GM23338 (cell line): Measurements from ENCODE around the gene L3HYPDH. TPM values are rescaled to one million over a fixed set of nuclear protein-coding genes. Genes with fewer than 3 reads are reported as not detected.

ENCODE experiments used
- ATAC-seq: fragments of 200-7000 bp; cut with Tn5 transposase; 3 replicates; pipeline ENCODE4 v1.9.1; 2020
- DNase-seq: peaks from one replicate; pipeline ENCODE4 v3.0.0-alpha.2; 2015; ENCODE audit warnings: low spot score
- H2AFZ ChIP-seq: fragments of 200-600 bp; sonication (generic); 2 replicates; pipeline ENCODE4 v1.8.0; 2016; ENCODE audit warnings: antibody characterized with exemption, mild to moderate bottlenecking, moderate library complexity
- H3F3A ChIP-seq: fragments of 200-600 bp; sonication (generic); replicated peaks from 2 replicates; pipeline ENCODE4 v1.8.0; 2017; ENCODE audit warnings: antibody characterized with exemption, mixed run types, low read depth
- H3K27ac ChIP-seq: fragments of 200-600 bp; sonication (generic); 2 replicates; pipeline ENCODE4 v1.6.1; 2016; ENCODE audit warnings: low read depth
- H3K27me3 ChIP-seq: fragments of 200-600 bp; sonication (generic); 2 replicates; pipeline ENCODE4 v1.8.0; 2016; ENCODE audit warnings: mild to moderate bottlenecking, mixed run types, moderate library complexity; ENCODE audit not compliant: insufficient read depth
- H3K36me3 ChIP-seq: fragments of 200-600 bp; sonication (generic); 2 replicates; pipeline ENCODE4 v1.8.0; 2016; ENCODE audit warnings: mild to moderate bottlenecking; ENCODE audit not compliant: insufficient read depth
- H3K4me1 ChIP-seq: fragments of 200-600 bp; sonication (generic); 2 replicates; pipeline ENCODE4 v1.8.0; 2016; ENCODE audit warnings: mild to moderate bottlenecking, moderate library complexity; ENCODE audit not compliant: insufficient read depth
- H3K4me2 ChIP-seq: fragments of 200-600 bp; sonication (generic); 2 replicates; pipeline ENCODE4 v1.7.1; 2017; ENCODE audit warnings: mixed run types
- H3K4me3 ChIP-seq: fragments of 200-600 bp; sonication (generic); 2 replicates; pipeline ENCODE4 v1.6.1; 2016; ENCODE audit warnings: mixed run types
- H3K79me2 ChIP-seq: fragments of 200-600 bp; sonication (generic); replicated peaks from 2 replicates; pipeline ENCODE4 v1.8.0; 2017; ENCODE audit warnings: mild to moderate bottlenecking; ENCODE audit not compliant: insufficient read depth
- H3K9me2 ChIP-seq: fragments of 200-600 bp; sonication (generic); 2 replicates; pipeline ENCODE4 v1.8.0; 2017; ENCODE audit not compliant: insufficient read depth
- H4K20me1 ChIP-seq: fragments of 200-600 bp; sonication (generic); replicated peaks from 2 replicates; pipeline ENCODE4 v1.8.0; 2017; ENCODE audit warnings: mild to moderate bottlenecking; ENCODE audit not compliant: insufficient read depth
- H3K27ac Mint-ChIP-seq: 2 replicates; pipeline ENCODE4 v1.8.0; 2020; ENCODE audit warnings: inconsistent platforms, mild to moderate bottlenecking, moderate library complexity, mixed read lengths
- H3K27me3 Mint-ChIP-seq: 3 replicates; pipeline ENCODE4 v1.8.0; 2022; ENCODE audit warnings: low read depth, mild to moderate bottlenecking, moderate library complexity, mixed read lengths, inconsistent platforms; ENCODE audit not compliant: insufficient read depth, poor library complexity
- H3K36me3 Mint-ChIP-seq: 3 replicates; pipeline ENCODE4 v1.8.0; 2021; ENCODE audit warnings: low read depth, mild to moderate bottlenecking, inconsistent platforms, moderate library complexity, mixed read lengths
- H3K4me1 Mint-ChIP-seq: 3 replicates; pipeline ENCODE4 v1.8.0; 2020; ENCODE audit warnings: mild to moderate bottlenecking, inconsistent platforms, mixed read lengths
- H3K4me3 Mint-ChIP-seq: 3 replicates; pipeline ENCODE4 v1.8.0; 2021; ENCODE audit warnings: moderate library complexity, mild to moderate bottlenecking, inconsistent platforms, mixed read lengths
- H3K9me3 Mint-ChIP-seq: 3 replicates; pipeline ENCODE4 v1.8.0; 2020; ENCODE audit warnings: moderate library complexity, mild to moderate bottlenecking, inconsistent platforms, mixed read lengths
- CREB1 ChIP-seq: fragments of 250-450 bp; sonication (Bioruptor Pico); IDR thresholded peaks from 2 replicates; pipeline ENCODE4 v1.5.0; 2020; ENCODE audit warnings: low read depth, mild to moderate bottlenecking, moderate library complexity
- EZH2phosphoT487 ChIP-seq: fragments of 200-600 bp; sonication (generic); IDR thresholded peaks from one replicate; pipeline ENCODE4 v1.8.1; 2018; ENCODE audit warnings: antibody characterized with exemption; ENCODE audit not compliant: unreplicated experiment
- STAT1 ChIP-seq: IDR thresholded peaks from one replicate; pipeline ENCODE4 v1.6.1; 2016; ENCODE audit warnings: antibody characterized with exemption; ENCODE audit not compliant: unreplicated experiment
- ZNF331 ChIP-seq: fragments of 250-450 bp; sonication (Bioruptor Pico); IDR thresholded peaks from 2 replicates; pipeline ENCODE4 v1.5.0; 2020; ENCODE audit warnings: low read depth, mild to moderate bottlenecking, moderate library complexity
- ZNF462 ChIP-seq: fragments of 250-450 bp; sonication (Bioruptor Pico); IDR thresholded peaks from 2 replicates; pipeline ENCODE4 v1.5.0; 2020; ENCODE audit warnings: mild to moderate bottlenecking, moderate library complexity
- polyA plus RNA-seq: library from polyadenylated mRNA; unstranded; fragments of >200 nt; fragmentation: Nextera tagmentation; extraction: Ambion mirVana; gene quantifications from 2 replicates; pipeline ENCODE4 v1.2.1, GENCODE V29; 2016
- total RNA-seq: library from RNA; depleted of rRNA; stranded (reverse); fragments of >200 nt; shearing (Covaris generic); gene quantifications from 2 replicates; pipeline ENCODE4 v1.2.3, GENCODE V29; 2014

The L3HYPDH gene
- total and polyA plus RNA-seq, 2 experiments from 2014 or later, result 18.6 to 24.8 TPM

GRCh38 chr14:59529189-59529588 lies 45.0 kb upstream of the L3HYPDH start:
- Mint-ChIP-seq H3K36me3 (no peaks in the 10 kb centered on the region), H3K4me1 (no peaks in the 10 kb centered on the region), H3K27me3 (no peaks in the 10 kb centered on the region), H3K27ac (no peak overlapping the region), H3K9me3 (no peaks in the 10 kb centered on the region), H3K4me3 (no peak overlapping the region)
- Histone ChIP-seq H3K4me1 (no peaks in the 10 kb centered on the region), H3K9me2 (no peaks in the 10 kb centered on the region), H3F3A (no peaks in the 10 kb centered on the region), H3K4me3 (no peak overlapping the region), H3K4me2 (no peak overlapping the region), H3K27ac (no peak overlapping the region), H3K36me3 (no peaks in the 10 kb centered on the region), H3K79me2 (no peaks in the 10 kb centered on the region), H4K20me1 (no peaks in the 10 kb centered on the region), H2AFZ (no peak overlapping the region), H3K27me3 (no peaks in the 10 kb centered on the region)
- TF ChIP-seq ZNF331 (CRISPR knock-in tag) (no peak), EZH2phosphoT487 (no peak), CREB1 (CRISPR knock-in tag) (no peak), STAT1 (no peak)
- DNase-seq (no peak), ATAC-seq (no peak)

GRCh38 chr14:59520224-59520623 lies 36.0 kb upstream of the L3HYPDH start:
- no peak for TF ChIP-seq ZNF462 (CRISPR knock-in tag)
- Histone ChIP-seq H2AFZ (no peak overlapping the region), H3K27me3 (no peaks in the 10 kb centered on the region), H3K4me3 (no peak overlapping the region), H3K79me2 (no peaks in the 10 kb centered on the region), H3F3A (no peaks in the 10 kb centered on the region), H3K4me2 (no peak overlapping the region), H3K4me1 (no peaks in the 10 kb centered on the region), H3K36me3 (no peaks in the 10 kb centered on the region), H3K9me2 (no peaks in the 10 kb centered on the region), H4K20me1 (no peaks in the 10 kb centered on the region), H3K27ac (no peak overlapping the region)
- H3K4me3 Mint-ChIP-seq, result no peak overlapping the region
- H3K36me3 Mint-ChIP-seq, result no peaks in the 10 kb centered on the region
- H3K27me3 Mint-ChIP-seq, result no peaks in the 10 kb centered on the region
- peaks cover 6% of the 10 kb centered on the region; the same call in 1 of the 3 replicates for H3K9me3 Mint-ChIP-seq
- H3K4me1 Mint-ChIP-seq, result no peaks in the 10 kb centered on the region
- H3K27ac Mint-ChIP-seq, result no peak overlapping the region
- no peak for ATAC-seq
- DNase-seq, result no peak
